ENCODE measurements around the gene CCSER2. TPM values are rescaled to one million over a fixed set of nuclear protein-coding genes. Genes with fewer than 3 reads are reported as not detected.

CCSER2 gene
- polyA plus RNA-seq, 1 of the 3 experiments (the other 2 are of a cell fraction) = 8.5 TPM

DNA sequence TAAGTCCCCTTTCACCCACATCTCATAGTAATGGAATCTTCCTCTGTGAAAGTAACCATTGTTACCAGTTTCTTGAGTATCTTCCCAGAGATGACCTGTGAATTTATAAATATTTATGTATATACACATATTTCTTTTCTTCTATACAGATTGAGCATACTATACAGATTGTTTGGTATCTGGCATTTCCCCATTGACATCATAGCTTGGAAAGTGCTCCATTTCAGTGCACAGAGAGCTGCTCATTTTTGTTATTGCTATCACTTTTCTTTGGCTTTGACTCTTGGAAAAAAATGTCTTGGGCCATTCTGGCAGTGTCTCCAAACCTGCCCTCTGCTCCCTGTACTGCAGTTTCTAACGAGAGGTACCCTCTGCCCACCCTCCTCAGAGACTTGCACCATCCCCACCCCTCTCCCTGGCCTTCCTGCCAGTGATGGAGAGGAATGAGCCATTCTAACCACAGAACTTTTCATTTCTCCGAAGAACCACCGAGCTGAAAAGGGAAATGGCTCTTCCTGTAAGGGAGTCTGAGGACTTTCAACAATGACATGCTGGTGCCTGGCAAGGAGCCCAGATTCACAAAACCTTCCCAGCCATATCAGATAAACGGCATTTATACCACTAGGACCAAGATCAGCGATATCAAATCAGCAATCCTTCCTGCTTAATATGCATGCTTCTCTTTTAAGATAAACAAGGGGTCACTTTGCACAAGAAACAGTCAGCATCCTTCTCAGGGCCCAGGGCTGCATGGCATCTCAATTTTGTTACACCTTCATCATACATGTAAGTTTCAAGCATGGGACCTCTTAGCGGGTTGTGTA lies 19.7 kb upstream of the CCSER2 start (continued):
- TF ChIP-seq TAF1 (IDR thresholded peaks at IDR 0.05; ENCODE audit: borderline replicate concordance, low read depth, low read length) = no peak
- TF ChIP-seq EZH2phosphoT487 (IDR thresholded peaks at IDR 0.05; ENCODE audit: borderline replicate concordance, low read depth) = no peak
- TF ChIP-seq POLR2AphosphoS5 (IDR thresholded peaks at IDR 0.05; ENCODE audit: low read depth, low read length) = 0 out of 2 replicates have a peak, but pooled peaks have one; percentile 46
- TF ChIP-seq RCOR1 (IDR thresholded peaks at IDR 0.05; ENCODE audit: low read length) = peak; percentile 76
- no peak for TF ChIP-seq NRF1 (IDR thresholded peaks at IDR 0.05; ENCODE audit: low read depth, low read length)
- no peak for TF ChIP-seq MEF2A (IDR thresholded peaks at IDR 0.05; ENCODE audit: borderline replicate concordance, low read depth)
- no peak for TF ChIP-seq SIN3A (IDR thresholded peaks at IDR 0.05; ENCODE audit: borderline replicate concordance, low read depth, low read length)
- TF ChIP-seq SMC3 (IDR thresholded peaks at IDR 0.05; ENCODE audit: low read depth, low read length) = no peak
- peak; percentile 96 for TF ChIP-seq NFIC (IDR thresholded peaks at IDR 0.05; ENCODE audit: borderline replicate concordance)
- TF ChIP-seq MXI1 (IDR thresholded peaks at IDR 0.05; ENCODE audit: low read depth, low read length) = no peak
- no peak for TF ChIP-seq RAD21 (IDR thresholded peaks at IDR 0.05; ENCODE audit: low read length)
- TF ChIP-seq TEAD4 (IDR thresholded peaks at IDR 0.05; ENCODE audit: borderline replicate concordance, insufficient read depth) = peak; percentile 74; the same call in 1 of the 2 replicates
- TF ChIP-seq, protein P1, sequence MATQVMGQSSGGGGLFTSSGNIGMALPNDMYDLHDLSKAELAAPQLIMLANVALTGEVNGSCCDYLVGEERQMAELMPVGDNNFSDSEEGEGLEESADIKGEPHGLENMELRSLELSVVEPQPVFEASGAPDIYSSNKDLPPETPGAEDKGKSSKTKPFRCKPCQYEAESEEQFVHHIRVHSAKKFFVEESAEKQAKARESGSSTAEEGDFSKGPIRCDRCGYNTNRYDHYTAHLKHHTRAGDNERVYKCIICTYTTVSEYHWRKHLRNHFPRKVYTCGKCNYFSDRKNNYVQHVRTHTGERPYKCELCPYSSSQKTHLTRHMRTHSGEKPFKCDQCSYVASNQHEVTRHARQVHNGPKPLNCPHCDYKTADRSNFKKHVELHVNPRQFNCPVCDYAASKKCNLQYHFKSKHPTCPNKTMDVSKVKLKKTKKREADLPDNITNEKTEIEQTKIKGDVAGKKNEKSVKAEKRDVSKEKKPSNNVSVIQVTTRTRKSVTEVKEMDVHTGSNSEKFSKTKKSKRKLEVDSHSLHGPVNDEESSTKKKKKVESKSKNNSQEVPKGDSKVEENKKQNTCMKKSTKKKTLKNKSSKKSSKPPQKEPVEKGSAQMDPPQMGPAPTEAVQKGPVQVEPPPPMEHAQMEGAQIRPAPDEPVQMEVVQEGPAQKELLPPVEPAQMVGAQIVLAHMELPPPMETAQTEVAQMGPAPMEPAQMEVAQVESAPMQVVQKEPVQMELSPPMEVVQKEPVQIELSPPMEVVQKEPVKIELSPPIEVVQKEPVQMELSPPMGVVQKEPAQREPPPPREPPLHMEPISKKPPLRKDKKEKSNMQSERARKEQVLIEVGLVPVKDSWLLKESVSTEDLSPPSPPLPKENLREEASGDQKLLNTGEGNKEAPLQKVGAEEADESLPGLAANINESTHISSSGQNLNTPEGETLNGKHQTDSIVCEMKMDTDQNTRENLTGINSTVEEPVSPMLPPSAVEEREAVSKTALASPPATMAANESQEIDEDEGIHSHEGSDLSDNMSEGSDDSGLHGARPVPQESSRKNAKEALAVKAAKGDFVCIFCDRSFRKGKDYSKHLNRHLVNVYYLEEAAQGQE (IDR thresholded peaks at IDR 0.05; ENCODE audit: low read depth, low read length) = no peak; the same call in 1 of the 2 replicates
- peak; percentile 94 for TF ChIP-seq GATA2 (CRISPR knock-in tag; IDR thresholded peaks at IDR 0.05)
- TF ChIP-seq YY1 (IDR thresholded peaks at IDR 0.05; ENCODE audit: low read depth) = no peak
- TF ChIP-seq FOXM1 (IDR thresholded peaks at IDR 0.05; ENCODE audit: low read depth) = no peak
- 0 out of 2 replicates have a peak, but pooled peaks have one; percentile 37 for TF ChIP-seq RXRA (IDR thresholded peaks at IDR 0.05; ENCODE audit: borderline replicate concordance, low read depth)
- TF ChIP-seq, protein P2, sequence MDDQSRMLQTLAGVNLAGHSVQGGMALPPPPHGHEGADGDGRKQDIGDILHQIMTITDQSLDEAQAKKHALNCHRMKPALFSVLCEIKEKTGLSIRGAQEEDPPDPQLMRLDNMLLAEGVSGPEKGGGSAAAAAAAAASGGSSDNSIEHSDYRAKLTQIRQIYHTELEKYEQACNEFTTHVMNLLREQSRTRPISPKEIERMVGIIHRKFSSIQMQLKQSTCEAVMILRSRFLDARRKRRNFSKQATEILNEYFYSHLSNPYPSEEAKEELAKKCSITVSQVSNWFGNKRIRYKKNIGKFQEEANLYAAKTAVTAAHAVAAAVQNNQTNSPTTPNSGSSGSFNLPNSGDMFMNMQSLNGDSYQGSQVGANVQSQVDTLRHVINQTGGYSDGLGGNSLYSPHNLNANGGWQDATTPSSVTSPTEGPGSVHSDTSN (IDR thresholded peaks at IDR 0.05) = peak; percentile 86
- TF ChIP-seq, protein P3, sequence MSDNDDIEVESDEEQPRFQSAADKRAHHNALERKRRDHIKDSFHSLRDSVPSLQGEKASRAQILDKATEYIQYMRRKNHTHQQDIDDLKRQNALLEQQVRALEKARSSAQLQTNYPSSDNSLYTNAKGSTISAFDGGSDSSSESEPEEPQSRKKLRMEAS (IDR thresholded peaks at IDR 0.05; ENCODE audit: low read depth) = peak; percentile 70
- TF ChIP-seq, protein P4, sequence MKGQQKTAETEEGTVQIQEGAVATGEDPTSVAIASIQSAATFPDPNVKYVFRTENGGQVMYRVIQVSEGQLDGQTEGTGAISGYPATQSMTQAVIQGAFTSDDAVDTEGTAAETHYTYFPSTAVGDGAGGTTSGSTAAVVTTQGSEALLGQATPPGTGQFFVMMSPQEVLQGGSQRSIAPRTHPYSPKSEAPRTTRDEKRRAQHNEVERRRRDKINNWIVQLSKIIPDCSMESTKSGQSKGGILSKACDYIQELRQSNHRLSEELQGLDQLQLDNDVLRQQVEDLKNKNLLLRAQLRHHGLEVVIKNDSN (IDR thresholded peaks at IDR 0.05; ENCODE audit: borderline replicate concordance, low read depth) = no peak

Data from SK-N-SH (cell line).